Measurements from ENCODE around the gene ACSM4.

DNA sequence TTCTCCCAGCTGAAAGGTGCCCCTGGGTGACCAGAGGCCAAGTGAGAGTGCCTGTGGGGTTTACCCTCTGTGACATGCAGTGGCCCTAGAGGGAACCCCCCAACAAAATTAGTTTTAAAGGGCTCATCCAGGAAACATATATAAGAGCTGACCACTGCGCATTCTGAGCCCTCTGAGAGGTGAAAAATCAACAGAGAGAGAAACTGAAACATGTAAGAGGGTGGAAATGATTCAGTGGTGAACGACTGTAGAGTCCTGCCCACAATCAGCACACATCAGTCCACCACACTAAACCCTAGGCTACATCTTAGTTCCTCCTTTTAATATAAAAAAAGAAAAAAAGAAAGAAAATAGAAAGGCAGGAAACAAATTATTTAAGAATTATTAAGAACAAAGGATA, 21.0 kb upstream of the ACSM4 start:
- TF ChIP-seq, protein P1, sequence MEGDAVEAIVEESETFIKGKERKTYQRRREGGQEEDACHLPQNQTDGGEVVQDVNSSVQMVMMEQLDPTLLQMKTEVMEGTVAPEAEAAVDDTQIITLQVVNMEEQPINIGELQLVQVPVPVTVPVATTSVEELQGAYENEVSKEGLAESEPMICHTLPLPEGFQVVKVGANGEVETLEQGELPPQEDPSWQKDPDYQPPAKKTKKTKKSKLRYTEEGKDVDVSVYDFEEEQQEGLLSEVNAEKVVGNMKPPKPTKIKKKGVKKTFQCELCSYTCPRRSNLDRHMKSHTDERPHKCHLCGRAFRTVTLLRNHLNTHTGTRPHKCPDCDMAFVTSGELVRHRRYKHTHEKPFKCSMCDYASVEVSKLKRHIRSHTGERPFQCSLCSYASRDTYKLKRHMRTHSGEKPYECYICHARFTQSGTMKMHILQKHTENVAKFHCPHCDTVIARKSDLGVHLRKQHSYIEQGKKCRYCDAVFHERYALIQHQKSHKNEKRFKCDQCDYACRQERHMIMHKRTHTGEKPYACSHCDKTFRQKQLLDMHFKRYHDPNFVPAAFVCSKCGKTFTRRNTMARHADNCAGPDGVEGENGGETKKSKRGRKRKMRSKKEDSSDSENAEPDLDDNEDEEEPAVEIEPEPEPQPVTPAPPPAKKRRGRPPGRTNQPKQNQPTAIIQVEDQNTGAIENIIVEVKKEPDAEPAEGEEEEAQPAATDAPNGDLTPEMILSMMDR (IDR thresholded peaks at IDR 0.05; ENCODE audit: insufficient read depth, low read length, poor library complexity, severe bottlenecking), result no peak
- no peak for TF ChIP-seq EZH2phosphoT487 (conservative IDR thresholded peaks at IDR 0.05; ENCODE audit: low read length)

Data from SU-DHL-6 (cell line).